ENCODE data around the gene NXT1.

DNA sequence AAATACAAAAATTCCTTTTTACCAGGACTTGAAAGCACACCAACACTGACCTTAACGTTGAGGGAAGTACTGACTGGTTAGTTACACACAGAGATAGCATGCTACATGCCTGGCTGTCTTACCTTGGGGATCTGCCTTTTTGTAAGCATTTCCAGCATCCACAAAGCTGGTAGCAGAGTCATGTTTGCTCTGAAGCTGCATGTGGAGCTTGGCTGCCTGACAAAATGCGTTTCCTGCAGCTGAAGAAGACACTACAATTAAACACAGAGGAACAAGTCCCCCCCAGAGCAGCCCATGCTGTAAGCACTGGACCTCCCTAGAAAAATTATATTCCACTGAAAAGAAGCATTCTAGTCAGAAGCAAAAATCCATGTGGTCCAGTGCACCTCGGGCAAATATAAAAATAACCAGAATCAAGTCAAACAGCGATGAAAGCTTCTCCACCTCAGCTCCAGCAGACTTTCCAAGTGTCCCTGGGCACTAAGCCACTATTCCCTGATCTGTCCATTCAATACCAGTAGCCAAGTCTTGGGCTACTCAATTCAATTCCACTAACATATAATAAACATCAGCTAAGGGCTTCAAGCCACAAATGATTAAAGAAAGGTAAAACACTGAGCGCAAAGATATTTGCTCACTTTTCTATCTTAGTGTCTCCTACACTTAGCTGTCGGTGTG lies 46.5 kb downstream of the NXT1 start:
- TF ChIP-seq POLR2A (IDR thresholded peaks at IDR 0.05; ENCODE audit: low read depth, low read length) (no peak), TAF1 (IDR thresholded peaks at IDR 0.05; ENCODE audit: borderline replicate concordance, low read depth, low read length) (no peak)

Data from GM12892 (cell line).